AG09319 (cell line): Measurements from ENCODE around the gene PPP1R15B.

Source experiments
- DNase-seq: peaks from one replicate; pipeline ENCODE4 v3.0.0-alpha.2; 2010; ENCODE audit warnings: low read depth; ENCODE audit errors: extremely low read depth
- TF ChIP-seq, protein P1 (sequence below): IDR thresholded peaks from 2 replicates; pipeline ENCODE4 v1.5.1; 2011; ENCODE audit warnings: low read depth, mild to moderate bottlenecking, inconsistent platforms, low read length, moderate library complexity

The PPP1R15B gene

DNA sequence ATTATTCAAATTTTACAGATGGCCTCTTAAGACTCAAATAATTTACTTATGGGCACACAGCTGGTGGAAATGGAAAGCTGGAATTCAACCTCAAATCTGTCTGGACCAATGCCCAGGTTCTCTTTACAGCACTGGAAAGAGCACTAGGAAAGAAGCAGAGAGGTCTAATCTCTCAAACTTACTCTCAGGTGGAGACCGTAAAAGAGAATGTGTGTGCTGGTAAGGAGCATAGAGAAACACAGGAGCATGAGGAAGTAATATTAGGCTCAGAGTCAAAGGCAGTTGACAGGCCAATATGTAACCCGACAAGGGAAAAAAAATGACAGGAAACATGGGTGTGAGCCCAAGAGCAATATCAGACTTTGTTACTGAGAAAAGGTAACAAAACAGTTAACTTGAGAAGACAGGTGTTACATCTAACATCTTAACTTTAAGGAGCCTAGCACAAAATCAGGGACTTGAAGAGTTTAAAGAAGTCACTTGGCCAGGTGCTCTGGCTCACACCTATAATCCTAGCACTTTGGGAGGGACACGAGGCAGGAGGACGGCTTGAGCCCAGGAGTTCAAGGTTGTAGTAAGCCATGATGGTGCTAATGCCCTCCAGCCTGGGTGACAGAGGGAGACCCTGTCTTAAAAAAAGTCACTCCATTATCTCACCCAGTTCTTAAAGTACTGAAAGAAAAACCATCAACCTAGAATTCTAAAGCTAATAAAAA is 20.7 kb downstream of the PPP1R15B start:
- no peak for DNase-seq
- TF ChIP-seq, protein P1, sequence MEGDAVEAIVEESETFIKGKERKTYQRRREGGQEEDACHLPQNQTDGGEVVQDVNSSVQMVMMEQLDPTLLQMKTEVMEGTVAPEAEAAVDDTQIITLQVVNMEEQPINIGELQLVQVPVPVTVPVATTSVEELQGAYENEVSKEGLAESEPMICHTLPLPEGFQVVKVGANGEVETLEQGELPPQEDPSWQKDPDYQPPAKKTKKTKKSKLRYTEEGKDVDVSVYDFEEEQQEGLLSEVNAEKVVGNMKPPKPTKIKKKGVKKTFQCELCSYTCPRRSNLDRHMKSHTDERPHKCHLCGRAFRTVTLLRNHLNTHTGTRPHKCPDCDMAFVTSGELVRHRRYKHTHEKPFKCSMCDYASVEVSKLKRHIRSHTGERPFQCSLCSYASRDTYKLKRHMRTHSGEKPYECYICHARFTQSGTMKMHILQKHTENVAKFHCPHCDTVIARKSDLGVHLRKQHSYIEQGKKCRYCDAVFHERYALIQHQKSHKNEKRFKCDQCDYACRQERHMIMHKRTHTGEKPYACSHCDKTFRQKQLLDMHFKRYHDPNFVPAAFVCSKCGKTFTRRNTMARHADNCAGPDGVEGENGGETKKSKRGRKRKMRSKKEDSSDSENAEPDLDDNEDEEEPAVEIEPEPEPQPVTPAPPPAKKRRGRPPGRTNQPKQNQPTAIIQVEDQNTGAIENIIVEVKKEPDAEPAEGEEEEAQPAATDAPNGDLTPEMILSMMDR, result no peak

DNA sequence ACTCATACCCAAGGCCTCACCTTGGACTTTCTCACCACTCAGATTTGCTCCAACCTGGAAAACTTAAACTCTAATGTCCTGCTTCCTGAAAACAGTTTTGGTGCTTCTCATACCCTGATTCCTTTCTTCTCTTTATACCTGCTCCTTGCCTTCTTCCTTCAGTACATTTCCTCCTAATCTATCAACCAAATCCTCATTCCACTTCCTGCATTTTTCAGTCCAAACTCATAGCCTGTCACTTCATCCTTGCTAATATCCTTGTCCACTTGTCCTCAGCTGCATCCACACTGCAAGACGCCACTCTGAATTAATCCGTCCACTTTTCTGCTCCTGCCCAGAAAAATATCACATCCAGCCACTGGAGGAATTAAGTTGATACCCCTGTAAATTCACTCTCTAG is 25.9 kb downstream of the PPP1R15B start:
- TF ChIP-seq, protein P1, result no peak

DNA sequence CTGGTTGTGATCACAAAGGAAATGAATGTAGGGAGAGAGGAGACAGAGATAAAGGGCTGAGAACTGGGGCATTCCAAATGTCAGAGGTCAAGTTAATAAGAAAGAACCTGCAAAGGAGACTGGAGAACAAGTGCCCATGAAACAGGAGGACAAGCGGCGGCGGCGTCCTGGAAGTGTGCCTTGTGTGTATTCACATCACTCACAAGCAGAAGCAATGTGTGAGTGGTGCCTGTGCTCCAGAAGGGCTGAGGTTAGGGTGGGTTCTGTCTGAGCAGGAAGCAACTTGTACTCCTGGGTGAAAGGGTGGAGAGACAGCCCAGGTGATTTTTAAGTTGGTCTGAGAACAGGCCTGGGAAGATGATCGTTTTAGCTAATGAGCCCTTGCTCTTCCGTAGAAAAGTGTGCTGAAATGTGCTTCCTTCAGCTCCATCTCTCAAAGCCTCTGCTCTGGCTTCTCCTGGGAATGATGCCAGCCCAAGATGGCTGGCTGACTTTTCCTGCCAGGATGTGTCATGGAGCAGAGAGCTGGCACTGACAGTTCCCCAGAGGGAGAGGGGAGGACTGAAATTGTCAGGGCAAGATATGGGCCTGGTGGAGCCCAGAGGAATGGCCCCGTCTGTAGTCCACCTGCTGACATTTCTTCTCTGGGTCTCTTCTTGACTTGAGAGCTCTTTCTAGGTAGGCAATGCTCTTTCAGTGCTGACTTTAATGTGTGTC is 26.8 kb downstream of the PPP1R15B start:
- TF ChIP-seq, protein P1, result no peak
- DNase-seq, result no peak

More for the DNA sequence above, 25.9 kb downstream of the PPP1R15B start:
- no peak for DNase-seq

DNA sequence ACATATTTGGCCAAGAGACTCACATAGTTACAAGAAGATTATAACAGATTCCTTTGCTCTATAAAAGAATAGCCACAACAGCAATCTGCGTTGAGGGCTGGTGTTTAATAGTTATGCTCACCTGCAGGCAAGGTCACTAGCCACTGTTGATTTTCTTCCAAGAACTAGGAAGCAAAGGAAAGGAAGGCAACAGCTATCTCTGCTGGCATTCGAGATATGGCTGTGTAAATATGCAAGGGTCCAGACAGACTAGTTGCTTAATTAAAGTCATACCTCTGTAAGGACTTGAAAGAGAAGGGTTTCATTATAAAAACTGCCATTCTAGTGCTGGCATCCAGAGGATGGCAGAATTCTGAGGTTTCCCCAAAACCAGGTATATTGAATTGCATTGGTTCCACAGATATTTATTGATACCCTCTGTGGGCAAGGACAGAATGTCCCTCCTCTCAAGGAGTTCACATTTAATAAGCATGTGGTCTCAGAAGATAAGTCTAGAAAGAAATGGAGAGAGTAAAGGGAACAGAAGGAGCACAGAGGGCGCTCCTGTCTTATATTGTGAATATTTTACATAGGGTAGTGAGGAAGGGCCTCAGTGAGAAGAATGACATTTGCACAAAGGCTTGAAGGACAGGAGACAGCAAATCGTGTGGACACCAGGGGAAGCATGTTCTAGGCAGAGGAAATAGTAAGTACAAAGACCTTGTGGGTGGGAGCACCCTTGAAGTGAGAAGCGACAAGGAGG is 28.3 kb downstream of the PPP1R15B start:
- TF ChIP-seq, protein P1, result no peak
- no peak for DNase-seq

DNA sequence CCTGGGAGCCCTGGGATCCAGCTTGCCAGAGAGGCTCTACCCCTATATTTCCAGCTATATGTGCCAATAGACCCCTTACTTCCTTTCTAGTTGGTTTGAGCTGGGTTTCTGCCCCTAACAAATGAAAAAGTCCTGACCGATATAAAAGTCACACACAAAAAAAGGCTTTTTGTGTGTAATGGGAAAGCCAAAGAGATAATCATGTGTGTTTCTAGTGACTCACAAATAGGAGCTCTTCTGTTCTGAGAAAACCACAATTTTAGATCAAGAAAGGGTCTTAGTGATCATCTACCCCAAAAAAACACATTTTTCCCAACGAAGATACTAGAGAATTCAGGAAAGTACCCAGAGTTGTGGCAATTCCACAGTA is 28.9 kb downstream of the PPP1R15B start:
- TF ChIP-seq, protein P1, result no peak
- DNase-seq, result no peak

- TF ChIP-seq, protein P1, result no peak
- DNase-seq, result no peak
Observed at GRCh38 chr1:204380293-204380831, 31.3 kb downstream of the PPP1R15B start.
